Measurements from ENCODE around the gene RASA3.

- TF ChIP-seq CTCF (IDR thresholded peaks at IDR 0.05), result no peak
- no peak for TF ChIP-seq POLR2A (IDR thresholded peaks at IDR 0.05; ENCODE audit: low read depth)
- no peak for TF ChIP-seq EP300 (IDR thresholded peaks at IDR 0.05)
- no peak for TF ChIP-seq POLR2AphosphoS5 (IDR thresholded peaks at IDR 0.05)
These were observed 39.3 kb downstream of the RASA3 start for GRCh38 chr13:114093118-114093517.

Measured in esophagus muscularis mucosa (tissue), 4 donors.